Karpas-422 (cell line): Measurements from ENCODE around the gene EOLA2. TPM values are rescaled to one million over a fixed set of nuclear protein-coding genes. Genes with fewer than 3 reads are reported as not detected.
A peak's percentile ranks its signal among the peaks of the same experiment; 100 is the strongest.

ENCODE experiments used
- DNase-seq: peaks from one replicate; pipeline ENCODE4 v3.0.0-alpha.2; 2015
- H2AFZ ChIP-seq: fragments of 200-600 bp; sonication (generic); 2 replicates; pipeline ENCODE4 v1.6.1; 2014; ENCODE audit warnings: antibody characterized with exemption, low read length, mixed read lengths
- H3K27ac ChIP-seq: fragments of 200-600 bp; sonication (generic); 2 replicates; pipeline ENCODE4 v1.5.1; 2014; ENCODE audit warnings: mild to moderate bottlenecking, low read length, moderate library complexity
- H3K27me3 ChIP-seq: fragments of 200-600 bp; sonication (generic); 2 replicates; pipeline ENCODE4 v1.6.1; 2014; ENCODE audit warnings: low read length, mixed read lengths
- H3K36me3 ChIP-seq: fragments of 200-600 bp; sonication (generic); 2 replicates; pipeline ENCODE4 v1.6.1; 2014; ENCODE audit warnings: low read length, mixed read lengths; ENCODE audit not compliant: insufficient read depth
- H3K4me1 ChIP-seq: fragments of 200-600 bp; sonication (generic); 2 replicates; pipeline ENCODE4 v1.6.1; 2014; ENCODE audit warnings: mild to moderate bottlenecking, low read length, mixed read lengths
- H3K4me2 ChIP-seq: fragments of 200-600 bp; sonication (generic); 2 replicates; pipeline ENCODE4 v1.6.1; 2014; ENCODE audit warnings: low read length, low read depth, mild to moderate bottlenecking; ENCODE audit not compliant: poor library complexity, severe bottlenecking
- H3K4me3 ChIP-seq: fragments of 200-600 bp; sonication (generic); 2 replicates; pipeline ENCODE4 v1.5.1; 2014; ENCODE audit warnings: mild to moderate bottlenecking, antibody characterized with exemption, low read length, mixed read lengths
- H3K79me2 ChIP-seq: fragments of 200-600 bp; sonication (generic); 2 replicates; pipeline ENCODE4 v1.6.1; 2014; ENCODE audit warnings: mild to moderate bottlenecking, low read length, mixed read lengths
- H3K9ac ChIP-seq: fragments of 200-600 bp; sonication (generic); 2 replicates; pipeline ENCODE4 v1.6.0; 2014; ENCODE audit warnings: low read length
- H3K9me2 ChIP-seq: fragments of 200-600 bp; sonication (generic), shearing (Covaris generic); replicated peaks from 2 replicates; pipeline ENCODE4 v1.6.0; 2014; ENCODE audit warnings: mild to moderate bottlenecking, low read length, moderate library complexity; ENCODE audit not compliant: insufficient read depth
- H3K9me3 ChIP-seq: fragments of 300-700, 200-600 bp; sonication (generic); 2 replicates; pipeline ENCODE4 v1.6.1; 2014; ENCODE audit warnings: low read length, mixed read lengths
- H4K20me1 ChIP-seq: fragments of 200-600 bp; sonication (generic); 2 replicates; pipeline ENCODE4 v1.6.1; 2014; ENCODE audit warnings: mild to moderate bottlenecking, antibody characterized with exemption, low read length, low read depth; ENCODE audit not compliant: insufficient read depth
- total RNA-seq: library from RNA; depleted of rRNA; stranded (reverse); fragments of >200 nt; shearing (Covaris generic); gene quantifications from 2 replicates; pipeline ENCODE4 v1.2.3, GENCODE V29; 2014; ENCODE audit warnings: low replicate concordance; rRNA removed

The EOLA2 gene
- 28.2 and 30.3 TPM in 2 replicates for total RNA-seq

DNA sequence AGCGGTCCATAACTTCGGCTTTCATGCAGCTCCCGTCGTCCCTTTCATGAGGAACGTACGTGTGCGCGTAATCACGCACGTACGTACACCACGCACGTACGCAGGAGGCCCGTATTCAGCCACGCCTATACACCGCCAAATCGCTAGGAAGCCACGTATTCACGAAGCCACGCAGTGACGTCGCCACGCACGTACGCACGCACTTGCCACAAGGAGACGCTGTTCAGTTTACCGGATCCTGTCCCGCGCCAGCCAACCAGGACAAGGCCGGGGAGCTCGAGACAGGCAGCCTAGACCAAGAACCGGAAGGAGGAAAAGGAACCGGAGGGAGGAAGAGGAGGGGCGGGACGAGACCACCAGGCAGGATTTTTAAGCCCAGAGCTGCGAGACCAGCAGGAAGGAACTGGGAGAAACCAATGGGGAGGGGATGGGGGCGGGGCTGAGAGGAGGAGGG, at the start of gene EOLA2:
Gene EOLA2 (minus strand): TSS at position 65 of the 454 bp plus-strand sequence. CDS start 4,617 bp downstream, outside the sequence.
- Histone ChIP-seq H4K20me1 (no peaks in the 10 kb centered on the region), H3K9me2 (no peaks in the 10 kb centered on the region), H3K4me3 (peak within 1 kb of the TSS; percentile 77), H3K27ac (peak within 1 kb of the TSS; percentile 67; the same call in 1 of the 2 replicates), H3K4me1 (peaks cover 2% of the 10 kb centered on the region; the same call in 1 of the 2 replicates), H3K36me3 (no peaks in the 10 kb centered on the region), H3K79me2 (peaks cover 11% of the 10 kb centered on the region), H3K9ac (peak within 1 kb of the TSS; percentile 90), H3K4me2 (peak within 1 kb of the TSS; percentile 61), H2AFZ (no peak within 1 kb of the TSS), H3K9me3 (no peaks in the 10 kb centered on the region), H3K27me3 (no peaks in the 10 kb centered on the region)
- DNase-seq: peak; percentile 98

DNA sequence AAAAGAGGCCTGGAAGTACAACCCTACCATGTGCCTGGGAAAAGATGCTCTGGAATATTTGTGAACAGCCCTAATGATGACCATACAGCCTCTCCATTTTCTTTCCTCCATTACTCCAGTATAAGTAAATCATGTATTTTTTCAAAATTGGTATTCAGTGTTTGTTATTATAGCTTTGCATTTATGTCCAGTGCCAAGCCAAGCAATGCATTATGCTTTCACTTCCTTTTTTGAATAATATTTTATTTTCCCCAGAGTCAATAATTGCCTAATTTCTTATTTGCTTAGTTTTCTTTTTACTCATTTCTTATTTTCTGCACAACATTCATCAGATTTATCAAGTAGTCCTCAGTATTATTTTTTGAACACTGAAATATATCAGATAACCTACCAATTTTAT, 49.3 kb upstream of the EOLA2 start:
- Histone ChIP-seq H3K9me3 (no peaks in the 10 kb centered on the region), H3K36me3 (no peaks in the 10 kb centered on the region), H3K9ac (no peak overlapping the region), H3K27me3 (no peaks in the 10 kb centered on the region), H3K79me2 (no peaks in the 10 kb centered on the region), H3K9me2 (no peaks in the 10 kb centered on the region), H3K4me1 (peaks cover 7% of the 10 kb centered on the region), H4K20me1 (no peaks in the 10 kb centered on the region), H3K4me3 (no peak overlapping the region), H2AFZ (no peak overlapping the region), H3K27ac (no peak overlapping the region), H3K4me2 (no peak overlapping the region)
- DNase-seq: peak; percentile 47

DNA sequence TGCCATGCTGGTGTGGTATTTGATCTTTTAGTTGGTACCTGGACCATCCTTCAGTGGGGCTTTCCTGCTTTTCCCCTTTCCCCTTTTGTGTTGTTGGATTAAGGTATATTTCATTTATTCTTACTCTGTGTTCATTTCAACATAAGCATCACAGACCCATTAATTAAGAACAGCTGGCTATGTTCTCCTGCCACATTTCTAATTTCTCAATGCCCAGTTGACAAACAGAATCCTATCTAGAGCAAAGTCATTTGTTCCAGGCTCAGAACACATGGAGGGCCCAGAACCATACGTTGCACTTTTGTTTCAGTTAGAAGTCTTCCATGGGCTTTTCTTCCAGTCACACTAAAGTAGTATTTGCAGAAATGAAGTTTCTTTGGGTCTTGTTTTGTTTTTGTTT, 46.1 kb upstream of the EOLA2 start:
- Histone ChIP-seq H3K9ac (no peak overlapping the region), H3K27me3 (no peaks in the 10 kb centered on the region), H2AFZ (no peak overlapping the region), H3K27ac (no peak overlapping the region), H3K9me2 (no peaks in the 10 kb centered on the region), H3K4me3 (no peak overlapping the region), H3K9me3 (no peaks in the 10 kb centered on the region), H3K4me2 (no peak overlapping the region), H3K79me2 (no peaks in the 10 kb centered on the region), H4K20me1 (no peaks in the 10 kb centered on the region), H3K4me1 (peaks cover 7% of the 10 kb centered on the region), H3K36me3 (no peaks in the 10 kb centered on the region)
- no peak for DNase-seq

DNA sequence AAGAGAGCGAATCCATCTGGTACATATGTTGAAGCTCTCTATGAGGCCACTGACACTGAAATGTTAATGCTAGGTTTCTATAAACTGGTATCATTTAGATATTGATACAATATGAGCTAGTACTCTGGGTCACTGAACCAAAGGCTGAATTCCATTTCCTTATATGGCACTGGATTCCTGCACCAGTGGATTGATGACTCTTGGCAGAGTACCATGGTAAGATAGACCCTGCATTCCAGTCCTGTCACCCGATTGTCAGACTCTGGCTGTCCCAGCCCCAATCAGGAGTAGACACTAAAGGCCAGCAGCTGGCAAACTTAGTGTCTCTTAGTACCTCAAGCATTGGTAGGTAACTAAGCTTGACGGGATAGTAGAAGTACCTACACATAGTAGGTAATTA, 44.0 kb upstream of the EOLA2 start:
- Histone ChIP-seq H3K4me1 (peaks cover under 1% of the 10 kb centered on the region), H4K20me1 (no peaks in the 10 kb centered on the region), H3K4me3 (no peak overlapping the region), H3K9ac (no peak overlapping the region), H3K27ac (no peak overlapping the region), H2AFZ (no peak overlapping the region), H3K9me3 (no peaks in the 10 kb centered on the region), H3K27me3 (no peaks in the 10 kb centered on the region), H3K79me2 (no peaks in the 10 kb centered on the region), H3K4me2 (no peak overlapping the region), H3K36me3 (no peaks in the 10 kb centered on the region), H3K9me2 (no peaks in the 10 kb centered on the region)
- no peak for DNase-seq

DNA sequence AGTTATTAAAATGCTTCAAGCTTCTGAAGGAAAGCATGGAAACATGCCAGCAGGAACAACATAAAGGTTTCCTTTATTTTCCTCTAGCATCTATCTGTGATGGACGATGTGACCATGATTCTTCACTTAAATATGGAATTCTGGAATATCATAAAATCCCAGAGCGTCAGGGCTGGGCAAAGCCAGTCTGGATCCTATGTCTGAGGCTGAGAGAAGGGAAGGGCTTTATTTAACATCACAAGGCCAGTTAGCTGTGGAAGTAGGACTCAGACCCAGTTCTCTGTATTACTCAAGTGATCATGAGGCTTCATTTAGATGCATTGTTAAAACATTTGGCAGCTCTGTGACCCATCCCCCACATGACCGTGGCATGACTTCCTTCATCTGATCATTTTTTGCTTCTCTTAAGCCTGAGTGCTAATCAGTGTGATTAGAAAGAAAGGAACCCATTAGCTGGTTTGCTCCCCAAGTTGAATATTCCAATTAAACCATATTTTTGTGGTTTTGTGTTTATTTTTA, 40.9 kb upstream of the EOLA2 start:
- H3K4me1 ChIP-seq: peaks cover 17% of the 10 kb centered on the region
- H3K4me3 ChIP-seq: no peak overlapping the region
- no peaks in the 10 kb centered on the region for H3K9me3 ChIP-seq
- H3K9me2 ChIP-seq: no peaks in the 10 kb centered on the region
- no peaks in the 10 kb centered on the region for H4K20me1 ChIP-seq
- H3K36me3 ChIP-seq: no peaks in the 10 kb centered on the region
- no peak overlapping the region for H3K4me2 ChIP-seq
- no peak overlapping the region for H3K27ac ChIP-seq
- no peak overlapping the region for H2AFZ ChIP-seq
- no peaks in the 10 kb centered on the region for H3K27me3 ChIP-seq
- no peak for DNase-seq
- no peak overlapping the region for H3K9ac ChIP-seq
- H3K79me2 ChIP-seq: no peaks in the 10 kb centered on the region

DNA sequence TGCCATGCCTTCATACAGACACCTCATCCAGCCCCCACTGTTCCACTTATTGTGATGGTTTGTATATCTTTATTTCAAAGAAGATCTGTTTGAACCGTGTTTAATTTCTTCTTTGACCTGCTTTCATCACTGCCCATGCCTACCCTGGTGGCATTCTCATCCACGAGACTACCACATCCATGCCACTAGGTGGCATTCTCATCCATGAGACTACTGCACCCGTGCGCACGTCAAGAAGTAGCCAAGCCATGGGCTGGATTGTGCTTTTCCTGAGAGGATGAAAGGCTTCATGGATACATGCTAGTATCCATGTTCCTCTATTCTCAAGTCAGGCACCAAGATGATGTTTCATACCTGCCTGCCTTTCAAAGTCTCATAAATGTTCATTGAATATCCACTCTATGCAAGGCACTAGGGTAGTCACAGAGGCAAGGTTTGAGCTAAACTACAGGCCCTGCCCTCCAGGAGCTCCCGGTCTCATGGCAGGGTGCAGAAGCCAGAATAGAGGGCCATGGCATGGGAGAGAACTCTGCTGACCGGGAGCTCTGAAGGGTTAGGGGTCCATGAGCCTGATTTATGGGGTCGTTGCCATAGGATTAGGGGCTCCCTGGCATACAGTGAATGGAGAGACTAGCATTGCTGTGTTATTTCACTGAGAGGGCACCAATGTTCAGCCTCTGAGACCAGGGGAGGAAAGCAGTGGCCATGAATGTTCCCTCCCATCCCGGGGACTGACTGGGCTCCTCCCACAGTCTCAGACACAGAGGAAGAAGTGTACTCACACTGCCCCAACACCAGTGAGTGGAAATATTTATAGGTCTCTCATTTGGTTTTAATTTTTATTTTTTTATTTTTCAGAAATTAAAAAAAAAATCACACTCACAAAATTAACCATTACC, 24.8 kb upstream of the EOLA2 start:
- Histone ChIP-seq H3K36me3 (no peaks in the 10 kb centered on the region), H3K4me2 (no peak overlapping the region), H4K20me1 (no peaks in the 10 kb centered on the region), H3K4me3 (no peak overlapping the region), H3K79me2 (no peaks in the 10 kb centered on the region), H3K27ac (no peak overlapping the region), H3K9me3 (no peaks in the 10 kb centered on the region), H3K4me1 (no peaks in the 10 kb centered on the region), H2AFZ (no peak overlapping the region), H3K27me3 (no peaks in the 10 kb centered on the region), H3K9me2 (no peaks in the 10 kb centered on the region), H3K9ac (no peak overlapping the region)
- DNase-seq: peak; percentile 83

DNA sequence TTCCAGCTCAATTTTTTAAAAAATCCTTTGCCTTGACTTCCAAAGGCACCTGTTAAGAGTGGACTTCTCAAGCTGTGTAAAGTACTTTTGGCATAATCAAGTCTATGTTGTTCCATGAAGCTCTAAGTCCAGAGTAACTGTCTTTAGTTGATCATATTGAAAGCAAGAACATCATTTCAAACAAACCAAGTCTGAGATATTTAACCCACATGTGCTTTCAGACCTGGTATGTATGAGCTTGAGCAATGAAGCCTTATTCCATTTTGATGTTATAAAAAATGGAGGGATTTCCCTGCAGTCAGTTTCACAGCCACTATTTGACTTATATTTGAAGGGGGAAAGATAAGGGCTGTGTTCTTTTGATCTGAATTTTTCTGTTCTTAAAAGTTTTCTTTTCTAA, 23.7 kb upstream of the EOLA2 start:
- H4K20me1 ChIP-seq: no peaks in the 10 kb centered on the region
- DNase-seq: no peak

DNA sequence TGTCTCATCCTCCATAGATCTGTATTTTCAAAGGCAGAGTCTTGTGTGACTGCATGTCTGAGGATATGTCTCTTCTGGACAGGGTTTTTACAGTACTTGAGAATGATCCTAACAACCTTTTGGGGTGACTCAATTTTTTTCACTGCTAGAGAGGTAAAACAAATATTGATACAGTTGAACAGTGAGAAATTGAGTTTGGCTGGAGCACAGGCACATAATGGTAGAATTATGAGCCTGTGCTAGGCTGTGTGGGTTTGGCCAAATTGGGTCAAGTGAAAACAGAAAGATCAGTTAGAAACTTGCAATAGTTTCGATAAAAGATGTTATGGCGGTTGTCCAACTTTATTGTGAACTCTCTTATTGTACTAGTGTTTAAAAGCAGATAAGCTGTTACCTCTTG, 23.3 kb upstream of the EOLA2 start:
- Histone ChIP-seq H4K20me1 (no peaks in the 10 kb centered on the region), H3K79me2 (no peaks in the 10 kb centered on the region), H3K36me3 (no peaks in the 10 kb centered on the region), H3K27ac (no peak overlapping the region), H3K9me3 (no peaks in the 10 kb centered on the region), H3K9me2 (no peaks in the 10 kb centered on the region), H3K4me2 (no peak overlapping the region), H3K4me1 (no peaks in the 10 kb centered on the region), H2AFZ (no peak overlapping the region), H3K27me3 (no peaks in the 10 kb centered on the region), H3K4me3 (no peak overlapping the region), H3K9ac (no peak overlapping the region)
- DNase-seq: no peak

More for the DNA sequence above, 23.7 kb upstream of the EOLA2 start:
- H3K9me2 ChIP-seq: no peaks in the 10 kb centered on the region
- H3K27me3 ChIP-seq: no peaks in the 10 kb centered on the region
- H3K9me3 ChIP-seq: no peaks in the 10 kb centered on the region
- H3K4me2 ChIP-seq: no peak overlapping the region
- no peaks in the 10 kb centered on the region for H3K36me3 ChIP-seq
- no peaks in the 10 kb centered on the region for H3K79me2 ChIP-seq
- H3K4me1 ChIP-seq: no peaks in the 10 kb centered on the region
- no peak overlapping the region for H3K9ac ChIP-seq
- H2AFZ ChIP-seq: no peak overlapping the region
- no peak overlapping the region for H3K27ac ChIP-seq
- H3K4me3 ChIP-seq: no peak overlapping the region
